Stomach (tissue), 9 donors: ENCODE data around the gene IDH2. TPM values are rescaled to one million over a fixed set of nuclear protein-coding genes. Genes with fewer than 3 reads are reported as not detected.

ENCODE experiments used
- DNase-seq, 2 donors: peaks; one replicate each; pipeline versions ENCODE4 v3.0.0 to v3.0.0-alpha.2; 2013 to 2019
- H3K27ac ChIP-seq, 5 donors: fragments of 200-600 bp in 4 of 5; sonication (generic) in 4 of 5; one replicate each; pipeline ENCODE4 v1.5.1; 2013 to 2019; ENCODE audit warnings: mild to moderate bottlenecking in 1 of 5, moderate library complexity in 1 of 5
- H3K27me3 ChIP-seq, 3 donors: fragments of 200-600 bp; sonication (generic); one replicate each; pipeline ENCODE4 v1.5.1; 2017 to 2019; ENCODE audit warnings: mixed run types in 1 of 3
- H3K36me3 ChIP-seq, 4 donors: fragments of 200-600 bp; sonication (generic); 1 replicate in 3 of 4; 2 replicates in 1 of 4; pipeline ENCODE4 v1.5.1; 2016 to 2019
- H3K4me1 ChIP-seq, 4 donors: fragments of 200-600 bp; sonication (generic); one replicate each; pipeline ENCODE4 v1.5.1; 2016 to 2019
- H3K4me3 ChIP-seq, 4 donors: fragments of 200-600 bp; sonication (generic) in 3 of 4; one replicate each; pipeline ENCODE4 v1.5.1; 2016 to 2019; ENCODE audit warnings: mild to moderate bottlenecking in 1 of 4
- H3K9me3 ChIP-seq, 4 donors: fragments of 200-600 bp; sonication (generic); one replicate each; pipeline ENCODE4 v1.5.1; 2016 to 2019
- EP300 ChIP-seq: sonication (generic); formaldehyde crosslinking; IDR thresholded peaks from one replicate; pipeline ENCODE4 v1.6.1; 2017; ENCODE audit warnings: antibody characterized with exemption
- WGBS, 5 donors: extraction: QIAGEN DNeasy Blood & Tissue Kit in 3 of 5; methylation state at CpG; one replicate each; pipeline versions ENCODE4 v1.1.5 to v1.1.7; 2013 to 2018; 5-methylcytosine and 5-hydroxymethylcytosine counted together
- intact Hi-C: fragments of 100-400 bp; cut with DNase I; formaldehyde crosslinking; loops from one replicate; pipeline ENCODE4 v1.15.1; 2023; ENCODE audit warnings: low total_unique reads
- polyA plus RNA-seq, 3 donors: library from polyadenylated mRNA; stranded (reverse); fragments of 200-250 nt; gene quantifications; one replicate each; pipeline ENCODE4 v1.2.3, GENCODE V29; 2013
- small RNA-seq, 4 donors: library from RNA; depleted of rRNA; stranded (forward); fragments of <200 nt; gene quantifications; one replicate each; pipeline ENCODE3, GENCODE V24; 2016
- total RNA-seq, 5 donors: library from RNA; depleted of rRNA; stranded (reverse); fragments of >200 nt; gene quantifications; one replicate each; pipeline versions ENCODE4 v1.1.0 to v1.2.3, GENCODE V29; 2014 to 2016
- donor health status: healthy with polysubstance abuse.
- donor health status: Bipolar disorder and iron deficiency.
- donor health status: healthy.

Gene IDH2
- total and polyA plus RNA-seq, 8 donors, result 12.3 to 186 (median 117) TPM

GRCh38 chr15:90033448-90033847 lies 68.8 kb downstream of the IDH2 start:
- peak overlapping the region; percentile 78 to 94 (median 88) for H3K27ac ChIP-seq
- no peaks in the 10 kb centered on the region for H3K27me3 ChIP-seq
- 69 to 87% (median 78%) methylated on average over 6 of the region's 6 CpGs for WGBS, 5 donors
- H3K36me3 ChIP-seq, result no peaks in the 10 kb centered on the region
- H3K9me3 ChIP-seq, result no peaks in the 10 kb centered on the region
- intact Hi-C loops, result no loop called here
- DNase-seq, result no peak
- no peak overlapping the region for H3K4me3 ChIP-seq
- no peak for TF ChIP-seq EP300
- peaks cover 71 to 99% (median 83%) of the 10 kb centered on the region in 4 donors for H3K4me1 ChIP-seq

Small RNAs within 50 kb of the gene (small RNA-seq; reads per million reads assigned to genes)
- 0 reads per million in 4 donors for gene RF00066

Other genes with a start within 250 kb of the IDH2 start
- 10 to 100 TPM; 14.6 to 90.4 (median 34.5) TPM for gene AP3S2, start 208.5 kb downstream of the IDH2 start, total RNA-seq
- 10 to 100 TPM in 2 of 3 donors, 1 to 10 TPM in 1; 8.4 to 24.7 (median 23.2) TPM for gene AP3S2, start 208.5 kb downstream of the IDH2 start, polyA plus RNA-seq
- gene ARPIN, start 189.5 kb downstream of the IDH2 start, total RNA-seq, result 10 to 100 TPM in 4 of 5 donors, 1 to 10 TPM in 1; 1.2 to 24.8 (median 17.4) TPM
- 10 to 100 TPM in 2 of 3 donors, 1 to 10 TPM in 1; 7.4 to 13.4 (median 11.0) TPM for gene ARPIN, start 189.5 kb downstream of the IDH2 start, polyA plus RNA-seq
- 10 to 100 TPM in 4 of 5 donors, 1 to 10 TPM in 1; 7.9 to 35.3 (median 15.2) TPM for gene ZNF710, start 101.1 kb downstream of the IDH2 start, total RNA-seq
- 10 to 100 TPM; 15.6 to 21.1 (median 16.6) TPM for gene ZNF710, start 101.1 kb downstream of the IDH2 start, polyA plus RNA-seq
- 100 to 1,000 TPM in 1 of 5 donors, 10 to 100 TPM in 4; 37.9 to 199 (median 54.0) TPM for gene SEMA4B, start 98.9 kb upstream of the IDH2 start, total RNA-seq
- gene SEMA4B, start 98.9 kb upstream of the IDH2 start, polyA plus RNA-seq, result 10 to 100 TPM; 11.3 to 81.4 (median 17.2) TPM
- gene CIB1, start 131.5 kb upstream of the IDH2 start, total RNA-seq, result 100 to 1,000 TPM in 1 of 5 donors, 10 to 100 TPM in 4; 27.4 to 166 (median 36.6) TPM
- gene CIB1, start 131.5 kb upstream of the IDH2 start, polyA plus RNA-seq, result 100 to 1,000 TPM; 128 to 206 (median 158) TPM
- gene GDPGP1, start 131.7 kb upstream of the IDH2 start, total RNA-seq, result 10 to 100 TPM in 1 of 5 donors, 1 to 10 TPM in 2, under 1 TPM in 1, not detected in 1; under 0.01 to 26.6 (median 5.9) TPM
- gene GDPGP1, start 131.7 kb upstream of the IDH2 start, polyA plus RNA-seq, result 1 to 10 TPM in 2 of 3 donors, under 1 TPM in 1; 0.92 to 3.2 (median 2.4) TPM
- gene TTLL13, start 147.1 kb upstream of the IDH2 start, total RNA-seq, result not detected
- under 1 TPM in 1 of 3 donors, not detected in 2; 0.10 TPM for gene TTLL13, start 147.1 kb upstream of the IDH2 start, polyA plus RNA-seq
- gene NGRN, start 163.2 kb upstream of the IDH2 start, total RNA-seq, result 10 to 100 TPM; 24.0 to 97.4 (median 61.3) TPM
- 10 to 100 TPM; 51.1 to 70.3 (median 55.3) TPM for gene NGRN, start 163.2 kb upstream of the IDH2 start, polyA plus RNA-seq
- gene ZNF774, start 249.8 kb upstream of the IDH2 start, total RNA-seq, result 1 to 10 TPM in 4 of 5 donors, under 1 TPM in 1; 0.58 to 7.1 (median 2.9) TPM
- gene ZNF774, start 249.8 kb upstream of the IDH2 start, polyA plus RNA-seq, result 1 to 10 TPM in 2 of 3 donors, under 1 TPM in 1; 0.93 to 2.0 (median 1.2) TPM